Umbilical cord (tissue), 2 donors: ENCODE measurements around the gene KRT78. TPM values are rescaled to one million over a fixed set of nuclear protein-coding genes. Genes with fewer than 3 reads are reported as not detected.

ENCODE experiments used
- DNase-seq: peaks from one replicate; pipeline ENCODE4 v3.0.0-alpha.2; 2015; ENCODE audit warnings: low spot score
- total RNA-seq: library from RNA; depleted of rRNA; stranded (reverse); fragments of >200 nt; gene quantifications from one replicate; pipeline ENCODE4 v1.2.3, GENCODE V29; 2014; ENCODE audit warnings: low replicate concordance; ENCODE audit not compliant: insufficient read depth

KRT78 gene
- total RNA-seq, 1 donor from 2014 or later: 8.7 TPM

GRCh38 chr12:52812749-52813148, 36.0 kb downstream of the KRT78 start:
- no peak for DNase-seq

DNA sequence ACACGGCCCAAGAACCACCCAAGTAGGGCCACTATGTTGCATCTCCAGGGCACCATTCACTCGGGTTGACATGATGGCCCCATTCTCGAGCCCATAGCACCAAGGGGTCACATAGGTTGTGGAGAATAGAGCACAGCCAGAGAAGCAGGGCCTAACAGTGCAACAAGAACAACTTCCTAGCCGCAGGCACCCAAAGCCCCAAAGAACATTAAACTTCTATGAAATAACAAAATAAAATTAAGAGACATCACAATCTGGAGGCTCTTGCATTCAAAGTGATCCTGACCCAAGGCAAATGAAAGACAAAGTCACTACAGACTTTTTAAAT, 36.8 kb downstream of the KRT78 start:
- no peak for DNase-seq

DNA sequence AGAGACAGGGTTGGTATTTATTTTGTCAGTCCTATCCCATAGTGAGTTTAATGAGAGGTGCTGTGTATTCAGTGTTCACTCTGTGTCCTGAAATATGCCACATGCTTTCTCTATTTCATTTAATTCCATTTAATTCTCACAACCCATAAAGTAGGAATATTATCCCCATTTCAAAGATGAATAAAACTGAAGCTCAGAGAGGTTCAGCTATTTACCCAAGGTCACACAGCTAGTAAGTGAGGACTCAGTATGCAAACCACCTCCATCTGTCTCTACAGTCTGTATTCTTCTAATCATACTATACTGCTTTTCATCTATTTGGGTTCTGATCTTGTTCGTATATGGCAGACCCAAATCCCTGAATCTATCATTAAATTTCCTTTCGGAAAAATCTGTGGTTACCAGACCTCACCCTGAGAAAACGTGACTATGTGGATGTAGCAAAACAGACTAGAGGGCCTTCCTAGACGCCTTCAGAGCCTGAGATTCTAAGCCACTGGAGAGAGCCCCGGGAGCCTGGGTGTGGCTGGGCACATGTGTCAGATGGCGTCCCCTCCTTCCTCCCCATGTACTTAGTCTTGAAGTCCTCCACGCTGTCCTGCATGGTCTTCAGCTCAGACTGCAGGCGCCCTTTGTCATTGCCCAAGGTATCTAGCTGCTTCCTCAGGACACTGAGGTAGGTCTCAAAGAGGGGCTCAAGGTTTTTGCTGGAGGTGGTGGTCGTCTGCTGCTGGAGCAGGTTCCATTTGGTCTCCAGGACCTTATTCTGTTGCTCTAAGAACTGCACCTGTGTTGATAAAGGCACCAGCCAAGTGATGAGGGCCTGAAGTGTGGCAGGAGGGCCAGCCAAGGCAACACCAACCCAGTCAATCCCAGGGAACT, 37.4 kb downstream of the KRT78 start:
- DNase-seq: no peak

- DNase-seq: no peak
These were observed 38.2 kb downstream of the KRT78 start for GRCh38 chr12:52810554-52810953.

GRCh38 chr12:52809166-52809565, 39.6 kb downstream of the KRT78 start:
- DNase-seq: no peak

DNA sequence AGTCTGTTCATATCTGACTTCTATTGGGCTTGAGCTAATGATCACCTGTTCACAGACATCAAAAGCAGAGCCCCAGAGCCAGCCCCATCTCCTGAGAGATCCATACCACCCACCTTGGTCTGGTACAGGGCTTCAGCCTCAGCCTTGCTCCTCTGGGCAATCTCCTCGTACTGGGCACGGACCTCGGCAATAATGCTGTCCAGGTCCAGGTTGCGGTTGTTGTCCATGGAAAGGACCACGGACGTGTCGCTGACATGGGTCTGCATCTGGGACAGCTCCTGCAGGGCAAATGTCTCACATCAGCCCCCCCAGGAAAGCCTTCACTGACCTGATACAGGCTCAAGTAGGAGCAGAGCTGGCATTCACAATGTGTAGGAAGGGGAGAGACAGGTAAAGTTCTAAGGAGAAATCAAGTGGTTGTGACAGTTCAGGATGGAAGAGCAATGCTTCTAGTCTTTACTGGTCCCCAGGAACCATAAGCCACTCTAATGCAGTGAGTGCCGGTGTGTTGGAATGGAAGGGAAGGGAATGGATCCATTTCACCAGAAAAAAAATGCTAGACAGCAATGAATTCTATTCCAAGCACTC, 40.1 kb downstream of the KRT78 start:
- no peak for DNase-seq

DNA sequence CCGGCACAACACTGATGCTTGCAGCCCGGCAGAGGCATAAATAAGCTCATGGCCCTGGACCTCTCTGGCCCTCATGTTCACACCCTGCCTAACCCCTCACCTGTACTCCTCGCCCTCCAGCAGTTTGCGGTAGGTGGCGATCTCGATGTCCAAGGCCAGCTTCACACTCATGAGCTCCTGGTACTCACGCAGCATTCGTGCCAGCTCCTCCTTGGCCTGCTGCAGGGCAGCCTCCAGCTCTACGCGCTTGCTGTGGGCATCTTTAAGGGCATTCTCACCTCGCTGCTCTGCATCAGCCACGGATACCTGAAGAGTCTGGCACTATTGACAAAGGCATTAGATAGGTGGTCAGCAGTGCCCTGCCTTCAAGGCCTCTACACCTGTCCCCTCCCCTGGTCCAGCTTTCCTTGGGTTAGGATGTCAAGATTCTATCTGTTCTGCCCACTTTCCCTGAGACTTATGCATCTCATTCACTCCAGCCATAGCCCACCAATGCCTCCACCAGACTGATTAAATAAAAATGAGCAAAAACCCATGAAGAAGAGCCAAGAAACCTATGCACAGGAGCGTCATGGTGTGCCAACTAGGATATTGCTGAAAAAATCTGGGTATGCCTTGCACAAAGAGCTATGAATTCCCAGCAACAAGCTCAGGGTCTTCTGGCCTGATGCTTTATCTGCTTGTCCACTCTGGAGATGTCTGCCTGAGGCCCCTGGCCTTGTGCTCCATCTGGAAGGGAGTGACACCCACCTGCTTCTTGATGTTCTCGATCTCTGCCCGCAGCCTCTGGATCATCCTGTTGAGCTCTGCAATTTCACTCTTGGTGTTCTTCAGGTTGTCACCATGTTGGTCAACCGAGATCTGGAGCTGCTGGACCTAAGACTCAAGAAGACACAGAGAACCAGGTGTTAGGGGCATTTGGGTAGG, 41.0 kb downstream of the KRT78 start:
- DNase-seq: no peak

DNA sequence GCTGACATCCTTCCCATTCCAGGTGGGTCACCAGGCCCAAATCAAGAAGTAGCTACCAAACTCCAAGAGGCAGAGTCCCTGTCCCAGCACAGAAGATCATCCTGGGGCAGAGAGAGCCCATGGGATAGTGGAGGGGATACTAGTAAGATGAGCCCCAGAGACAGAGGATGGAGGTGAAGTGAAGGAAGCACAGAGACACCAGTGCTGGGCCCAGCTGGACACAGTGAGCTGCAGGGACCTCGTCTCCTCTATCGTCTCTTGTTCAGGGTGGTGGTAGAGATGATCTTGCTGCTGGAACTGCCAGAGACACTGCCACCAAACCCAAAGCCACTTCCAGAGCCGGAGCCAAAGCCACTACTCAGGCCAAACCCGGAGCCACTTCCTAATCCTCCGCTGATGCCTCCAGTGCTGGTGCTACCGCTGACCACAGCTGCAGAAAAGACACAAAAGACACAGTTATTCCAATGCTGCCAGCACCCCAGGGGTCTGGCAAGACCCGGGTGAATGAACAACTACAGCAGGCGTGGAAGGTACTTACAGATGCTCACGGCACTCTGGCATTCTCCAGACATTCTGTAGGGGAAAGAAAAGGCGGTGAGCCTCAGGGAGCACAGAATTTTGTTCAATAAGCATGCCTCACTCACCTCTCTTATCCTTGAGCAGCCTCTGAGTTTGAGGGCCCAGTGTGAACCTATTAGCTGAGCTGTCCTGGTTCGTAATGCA, 41.8 kb downstream of the KRT78 start:
- no peak for DNase-seq

DNA sequence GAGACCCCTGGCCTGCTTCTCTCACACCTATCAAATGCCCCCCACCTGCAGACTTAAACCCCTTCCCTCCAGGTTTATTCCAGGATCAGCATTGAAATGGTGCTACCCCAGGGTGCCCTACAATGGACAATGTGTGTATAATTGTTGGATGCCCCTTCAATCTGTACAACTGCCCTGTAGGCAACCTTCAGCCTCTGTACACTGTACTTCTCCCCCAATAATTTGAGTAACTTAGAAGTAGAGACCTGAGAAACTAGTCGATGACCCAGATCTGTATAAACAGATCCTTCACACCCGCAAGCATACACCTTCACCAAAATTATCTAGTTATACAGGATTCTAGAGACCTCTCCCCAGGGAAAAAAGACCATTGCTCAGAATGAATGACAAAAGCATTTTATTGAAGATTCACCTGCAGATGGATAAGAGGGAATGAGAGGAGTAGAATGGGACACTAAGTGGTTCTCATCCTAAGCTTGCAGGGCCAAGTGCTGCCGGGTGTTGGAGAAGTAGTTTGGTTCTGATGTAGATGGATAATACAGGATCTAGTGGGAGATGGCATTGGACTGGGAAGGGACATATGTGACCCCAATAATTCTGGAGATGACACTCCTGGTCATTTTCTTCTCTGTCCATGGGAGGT, 42.5 kb downstream of the KRT78 start:
- no peak for DNase-seq

DNA sequence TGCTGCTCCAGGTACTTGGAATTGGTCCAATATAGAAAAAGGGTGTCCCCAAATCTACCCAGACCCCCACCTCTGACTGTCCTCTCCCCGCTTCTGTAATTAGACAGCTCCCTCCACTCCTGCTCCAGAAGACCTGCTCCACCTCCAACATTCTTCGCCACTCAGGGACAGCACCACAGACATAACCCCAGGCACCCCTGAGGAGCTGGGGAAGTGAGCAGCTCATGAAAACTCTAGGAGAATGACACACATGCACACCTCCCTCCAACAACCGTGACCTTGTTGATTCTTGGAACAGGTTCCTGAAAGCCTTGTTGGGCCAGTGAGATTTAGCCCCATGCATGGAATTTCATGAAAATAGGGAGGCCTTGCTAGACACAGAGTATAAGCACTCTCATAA, 43.1 kb downstream of the KRT78 start:
- no peak for DNase-seq

- DNase-seq: no peak
These were observed 43.8 kb downstream of the KRT78 start for GRCh38 chr12:52805000-52805399.

- no peak for DNase-seq
These were observed 46.4 kb downstream of the KRT78 start for GRCh38 chr12:52802442-52802841.

- no peak for DNase-seq
These were observed 47.0 kb downstream of the KRT78 start for GRCh38 chr12:52801773-52802172.

GRCh38 chr12:52800259-52800917, 48.4 kb downstream of the KRT78 start:
- no peak for DNase-seq

GRCh38 chr12:52799505-52800211, 49.1 kb downstream of the KRT78 start:
- DNase-seq: no peak

GRCh38 chr12:52798671-52799504, 49.9 kb downstream of the KRT78 start:
- DNase-seq: no peak

DNA sequence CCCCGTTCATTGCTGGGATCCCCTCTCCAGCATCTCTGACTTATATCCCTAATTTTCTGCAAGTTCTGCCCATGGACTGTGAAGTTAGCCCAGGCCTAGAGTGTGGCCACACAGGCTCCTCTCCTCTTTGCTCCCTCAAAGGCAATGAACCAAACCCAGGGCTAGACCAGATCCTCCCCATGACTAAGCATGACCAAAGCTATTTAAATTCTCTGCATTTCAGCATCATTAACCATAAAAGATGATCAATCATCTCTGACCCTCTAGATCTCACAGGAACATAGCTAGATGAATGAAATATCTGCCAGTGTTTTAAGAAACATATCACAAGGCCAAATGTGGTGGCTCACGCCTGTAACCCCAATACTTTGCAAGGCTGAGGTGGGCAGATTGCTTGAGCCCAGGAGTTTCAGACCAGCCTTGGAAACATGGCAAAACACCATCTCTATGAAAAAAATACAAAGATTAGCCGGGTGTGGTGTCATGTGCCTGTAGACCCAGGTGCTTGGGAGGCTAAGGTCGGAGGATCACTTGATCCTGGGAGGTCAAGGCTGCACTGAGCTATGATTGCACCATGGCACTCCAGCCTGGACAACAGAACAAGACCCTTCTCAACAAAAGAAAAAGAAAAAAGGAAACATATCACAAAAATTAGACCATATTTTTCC, 50.7 kb downstream of the KRT78 start:
- DNase-seq: no peak

- DNase-seq: no peak
These were observed 51.3 kb downstream of the KRT78 start for GRCh38 chr12:52797529-52797894.
